HG03558 (cell line): ENCODE measurements around the gene GLS2.
"Not testable (repeated sequence)": the region's sequence is repeated elsewhere in the genome, so short reads cannot be mapped to it uniquely, and the experiment has no call there.

Experiments used
- ATAC-seq: cut with Tn5 transposase; IDR thresholded peaks from one replicate; pipeline ENCODE4 v1.9.1; 2021; ENCODE audit warnings: moderate number of reproducible peaks; ENCODE audit not compliant: unreplicated experiment; ENCODE audit errors: extremely low read depth

The GLS2 gene

GRCh38 chr12:56494106-56494415 is 6.1 kb upstream of the GLS2 start:
- ATAC-seq, result not testable (repeated sequence)

- ATAC-seq, result not testable (repeated sequence)
These were observed 5.6 kb upstream of the GLS2 start for GRCh38 chr12:56493409-56494105.

- no peak for ATAC-seq
These were observed 2.4 kb upstream of the GLS2 start for GRCh38 chr12:56490360-56490759.

GRCh38 chr12:56487448-56488040 is 417 bp downstream of the GLS2 start:
- ATAC-seq, result no peak

- ATAC-seq, result no peak
These were observed 1.3 kb downstream of the GLS2 start for GRCh38 chr12:56486694-56487093.

- ATAC-seq, result no peak
These were observed 3.4 kb downstream of the GLS2 start for GRCh38 chr12:56484566-56484965.

GRCh38 chr12:56479625-56480024 is 8.3 kb downstream of the GLS2 start:
- no peak for ATAC-seq

- no peak for ATAC-seq
These were observed 10.3 kb downstream of the GLS2 start for GRCh38 chr12:56477521-56478225.

- no peak for ATAC-seq
These were observed 11.0 kb downstream of the GLS2 start for GRCh38 chr12:56476972-56477432.

GRCh38 chr12:56476143-56476542 is 11.8 kb downstream of the GLS2 start:
- ATAC-seq, result no peak

- no peak for ATAC-seq
These were observed 13.6 kb downstream of the GLS2 start for GRCh38 chr12:56474389-56474788.

GRCh38 chr12:56469007-56469930 is 18.7 kb downstream of the GLS2 start:
- ATAC-seq, result no peak

- ATAC-seq, result peak; percentile 79
These were observed 19.6 kb downstream of the GLS2 start, which contains the start of gene SPRYD4 for GRCh38 chr12:56468216-56469006. Gene SPRYD4, plus strand, starts transcription at chr12:56468578. Its CDS starts 14 bp downstream, at chr12:56468592.

GRCh38 chr12:56462565-56462964 is 25.4 kb downstream of the GLS2 start:
- ATAC-seq, result no peak

GRCh38 chr12:56461235-56462159 is 26.5 kb downstream of the GLS2 start:
- no peak for ATAC-seq

GRCh38 chr12:56457817-56458216 is 30.1 kb downstream of the GLS2 start:
- ATAC-seq, result no peak

- ATAC-seq, result no peak
These were observed 33.4 kb downstream of the GLS2 start, which contains the start of gene MIP for GRCh38 chr12:56454557-56454956. Gene MIP, minus strand, starts transcription at chr12:56454657. Its CDS starts 44 bp downstream, at chr12:56454613.

- no peak for ATAC-seq
These were observed 36.8 kb downstream of the GLS2 start for GRCh38 chr12:56451147-56451546.
